IMR-90 (cell line): ENCODE results near the gene CWC15. TPM values are rescaled to one million over a fixed set of nuclear protein-coding genes. Genes with fewer than 3 reads are reported as not detected.

Source experiments
- ATAC-seq: fragments of 200-7000 bp; cut with Tn5 transposase; 2 replicates; pipeline ENCODE4 v1.9.1; 2020; ENCODE audit warnings: low read depth, mild to moderate bottlenecking, moderate library complexity
- BruUV-seq: library from RNA; stranded (reverse); fragments of 400-500 nt; replicated peaks from 2 replicates; lab custom pipeline; 2021; lab: Mats Ljungman, UMichigan
- CTCF ChIA-PET: fragments of 300-600 bp; formaldehyde crosslinking; extraction: SDS; loops from one replicate; lab custom pipeline; 2021; ENCODE audit warnings: antibody characterized with exemption; lab: Yijun Ruan, JAX
- POLR2A ChIA-PET: fragments of 300-600 bp; sonication (Branson Sonifier 250); formaldehyde crosslinking; loops from one replicate; lab custom pipeline; 2022; ENCODE audit warnings: antibody characterized with exemption; ENCODE audit not compliant: unreplicated experiment; lab: Charles Lee
- DNase-seq: peaks from one replicate; pipeline ENCODE4 v3.0.0; 2013
- H2AFZ ChIP-seq: replicated peaks from 2 replicates; pipeline ENCODE3; 2013; ENCODE audit warnings: low read length, mild to moderate bottlenecking; ENCODE audit not compliant: poor library complexity
- H2AK5ac ChIP-seq: 2 replicates; pipeline ENCODE4 v1.6.1; 2013; ENCODE audit warnings: low read depth, low read length, inconsistent platforms
- H2AK9ac ChIP-seq: replicated peaks from 2 replicates; pipeline ENCODE3; 2013; ENCODE audit warnings: mild to moderate bottlenecking, low read depth, low read length, moderate library complexity; ENCODE audit not compliant: poor library complexity
- H2BK120ac ChIP-seq: 2 replicates; pipeline ENCODE4 v1.6.1; 2013; ENCODE audit warnings: low read depth, low read length, inconsistent platforms
- H2BK15ac ChIP-seq: 3 replicates; pipeline ENCODE4 v1.6.1; 2013; ENCODE audit warnings: low read depth, low read length, inconsistent platforms
- H2BK20ac ChIP-seq: 2 replicates; pipeline ENCODE4 v1.6.1; 2013; ENCODE audit warnings: low read depth, mild to moderate bottlenecking, inconsistent platforms, low read length, moderate library complexity
- H2BK5ac ChIP-seq: 2 replicates; pipeline ENCODE4 v1.6.1; 2013; ENCODE audit warnings: mild to moderate bottlenecking, low read depth, low read length, inconsistent platforms; ENCODE audit not compliant: poor library complexity, severe bottlenecking
- H3K14ac ChIP-seq: replicated peaks from 2 replicates; pipeline ENCODE4 v1.6.1; 2013; ENCODE audit warnings: low read depth, low read length, inconsistent platforms
- H3K18ac ChIP-seq: 2 replicates; pipeline ENCODE4 v1.6.1; 2013; ENCODE audit warnings: low read depth, low read length, control low read depth
- H3K23ac ChIP-seq: 2 replicates; pipeline ENCODE4 v1.6.1; 2013; ENCODE audit warnings: low read depth, low read length, inconsistent platforms
- H3K27ac ChIP-seq: 2 replicates; pipeline ENCODE4 v1.5.1; 2013; ENCODE audit warnings: mild to moderate bottlenecking, control low read depth, low read length; ENCODE audit not compliant: insufficient read depth
- H3K27me3 ChIP-seq: 2 replicates; pipeline ENCODE4 v1.6.1; 2013; ENCODE audit warnings: low read length; ENCODE audit not compliant: control insufficient read depth, insufficient read depth
- H3K36me3 ChIP-seq: 2 replicates; pipeline ENCODE4 v1.6.1; 2013; ENCODE audit warnings: low read length, mixed read lengths; ENCODE audit not compliant: control insufficient read depth, insufficient read depth
- H3K4ac ChIP-seq: 2 replicates; pipeline ENCODE4 v1.6.1; 2013; ENCODE audit warnings: low read depth, low read length, inconsistent platforms
- H3K4me1 ChIP-seq: 2 replicates; pipeline ENCODE4 v1.6.1; 2013; ENCODE audit warnings: low read length, mixed read lengths; ENCODE audit not compliant: control insufficient read depth, insufficient read depth
- H3K4me2 ChIP-seq: 2 replicates; pipeline ENCODE4 v1.6.1; 2013; ENCODE audit warnings: low read depth, mild to moderate bottlenecking, control low read depth, low read length, moderate library complexity
- H3K4me3 ChIP-seq: 2 replicates; pipeline ENCODE4 v1.5.1; 2013; ENCODE audit warnings: low read depth, mild to moderate bottlenecking, control low read depth, low read length, moderate library complexity; ENCODE audit not compliant: insufficient read depth
- H3K56ac ChIP-seq: 2 replicates; pipeline ENCODE4 v1.6.1; 2013; ENCODE audit warnings: low read length, inconsistent platforms; ENCODE audit not compliant: insufficient read depth; ENCODE audit errors: extremely low read depth
- H3K79me1 ChIP-seq, 2 experiments: 2 replicates each; pipeline ENCODE4 v1.6.1; 2013; ENCODE audit warnings: low read length in 2 of 2, inconsistent platforms in 1 of 2, low read depth in 1 of 2
- H3K9ac ChIP-seq: 2 replicates; pipeline ENCODE4 v1.6.1; 2013; ENCODE audit warnings: low read depth, low read length, control low read depth
- H3K9me1 ChIP-seq: 2 replicates; pipeline ENCODE4 v1.6.1; 2013; ENCODE audit warnings: low read length, inconsistent platforms; ENCODE audit not compliant: insufficient read depth
- H3K9me3 ChIP-seq: 2 replicates; pipeline ENCODE4 v1.6.1; 2013; ENCODE audit warnings: low read length; ENCODE audit not compliant: control insufficient read depth, insufficient read depth
- H4K20me1 ChIP-seq: 2 replicates; pipeline ENCODE4 v1.6.1; 2013; ENCODE audit warnings: low read length, inconsistent platforms; ENCODE audit not compliant: insufficient read depth
- H4K5ac ChIP-seq: 2 replicates; pipeline ENCODE4 v1.6.1; 2013; ENCODE audit warnings: mild to moderate bottlenecking, low read depth, low read length, control low read depth
- H4K8ac ChIP-seq, 2 experiments: 2 replicates each; pipeline ENCODE4 v1.6.1; 2013; ENCODE audit warnings: low read depth in 2 of 2, low read length in 2 of 2, control low read depth in 1 of 2, inconsistent platforms in 1 of 2
- H4K91ac ChIP-seq: 2 replicates; pipeline ENCODE4 v1.6.1; 2013; ENCODE audit warnings: low read depth, low read length, inconsistent platforms; ENCODE audit not compliant: insufficient read depth
- BHLHE40 ChIP-seq: fragments of 150-350 bp; IDR thresholded peaks from 2 replicates; pipeline ENCODE4 v1.6.1; 2016; ENCODE audit warnings: mild to moderate bottlenecking, low read depth, low read length
- CEBPB ChIP-seq: IDR thresholded peaks from 2 replicates; pipeline ENCODE4 v1.6.1; 2012; ENCODE audit warnings: low read depth, low read length, improper control_type of control experiment
- CTCF ChIP-seq: conservative IDR thresholded peaks from 2 replicates; pipeline ENCODE4 v1.5.1; 2012; ENCODE audit warnings: mild to moderate bottlenecking, low read depth, low read length, improper control_type of control experiment
- ELK1 ChIP-seq: fragments of 150-350 bp; IDR thresholded peaks from 2 replicates; pipeline ENCODE4 v1.6.1; 2016; ENCODE audit warnings: low read depth, mild to moderate bottlenecking, low read length, moderate library complexity, borderline replicate concordance
- FOS ChIP-seq: fragments of 150-350 bp; IDR thresholded peaks from 2 replicates; pipeline ENCODE4 v1.6.1; 2016; ENCODE audit warnings: low read depth, low read length
- MAFK ChIP-seq: IDR thresholded peaks from 2 replicates; pipeline ENCODE4 v1.6.1; 2012; ENCODE audit warnings: low read depth, low read length, improper control_type of control experiment
- MAZ ChIP-seq: IDR thresholded peaks from 2 replicates; pipeline ENCODE4 v1.6.1; 2012; ENCODE audit warnings: low read depth, mild to moderate bottlenecking, low read length, improper control_type of control experiment, moderate library complexity, borderline replicate concordance
- MXI1 ChIP-seq: IDR thresholded peaks from 2 replicates; pipeline ENCODE4 v1.6.1; 2012; ENCODE audit warnings: low read depth, mild to moderate bottlenecking, low read length, moderate library complexity, borderline replicate concordance
- NFE2L2 ChIP-seq: fragments of 150-350 bp; IDR thresholded peaks from 2 replicates; pipeline ENCODE4 v1.6.1; 2016; ENCODE audit warnings: low read depth, mild to moderate bottlenecking, low read length
- POLR2A ChIP-seq: IDR thresholded peaks from 2 replicates; pipeline ENCODE4 v1.6.1; 2012; ENCODE audit warnings: mild to moderate bottlenecking, low read depth, low read length
- RCOR1 ChIP-seq: IDR thresholded peaks from 2 replicates; pipeline ENCODE4 v1.6.1; 2012; ENCODE audit warnings: mild to moderate bottlenecking, low read length, improper control_type of control experiment; ENCODE audit not compliant: insufficient replicate concordance
- RFX5 ChIP-seq: IDR thresholded peaks from 2 replicates; pipeline ENCODE4 v1.8.0; 2012; ENCODE audit warnings: low read depth, mild to moderate bottlenecking, low read length, moderate library complexity
- SMC3 ChIP-seq: fragments of 150-350 bp; IDR thresholded peaks from 2 replicates; pipeline ENCODE4 v1.6.1; 2016; ENCODE audit warnings: low read depth, mild to moderate bottlenecking, antibody characterized with exemption, low read length, moderate library complexity
- USF2 ChIP-seq: fragments of 150-350 bp; IDR thresholded peaks from 2 replicates; pipeline ENCODE4 v1.6.1; 2017; ENCODE audit warnings: mild to moderate bottlenecking, antibody characterized with exemption, low read length, low read depth
- WGBS, 2 experiments: methylation state at CpG; one replicate each; pipeline versions ENCODE4 v1.1.5 to v1.1.7; 2013; ENCODE audit warnings: missing lambda C conversion rate in 2 of 2; ENCODE audit not compliant: insufficient read length in 1 of 2; ENCODE audit errors: extremely low coverage in 2 of 2; 5-methylcytosine and 5-hydroxymethylcytosine counted together
- dilution Hi-C: fragments of 300-500 bp; cut with HindIII; formaldehyde crosslinking; loops from one replicate; pipeline ENCODE4 v1.14.3; 2018; ENCODE audit warnings: low sequenced_read_pairs; ENCODE audit not compliant: unreplicated experiment
- in situ Hi-C: fragments of 300-500 bp; cut with MboI; formaldehyde crosslinking; loops from 3 replicates; pipeline ENCODE4 v1.14.3; 2019; ENCODE audit warnings: low sequenced_read_pairs, inconsistent platforms, mixed read lengths
- intact Hi-C: fragments of 100-400 bp; cut with micrococcal nuclease; formaldehyde crosslinking; loops from 2 replicates; pipeline ENCODE4 v1.10.0; 2022
- polyA plus RNA-seq, 3 experiments: library from polyadenylated mRNA; depleted of rRNA; stranded (reverse); fragments of >200 nt; gene quantifications; 2 replicates each; pipeline ENCODE4 v1.2.3, GENCODE V29; 2012; ENCODE audit warnings: low replicate concordance in 1 of 3
- total RNA-seq: library from RNA; depleted of rRNA; stranded (reverse); fragments of >200 nt; gene quantifications from 2 replicates; pipeline ENCODE4 v1.2.3, GENCODE V29; 2012

Gene CWC15
- total and polyA plus RNA-seq, 2 of the 4 experiments (the other 2 are of a cell fraction) = 38.4 to 48.6 TPM

- Histone ChIP-seq H2AK5ac (peak overlapping the region; percentile 52), H4K91ac (peak overlapping the region; percentile 23; the same call in 1 of the 2 replicates), H3K27me3 (no peaks in the 10 kb centered on the region), H3K79me1 (0 out of 4 replicates have a peak, but pooled peaks cover 0 to 11% of the 10 kb centered on the region in 2 experiments), H2BK5ac (no peak overlapping the region), H3K9me3 (no peaks in the 10 kb centered on the region), H3K36me3 (no peaks in the 10 kb centered on the region), H3K56ac (no peak overlapping the region), H3K9ac (no peak overlapping the region), H3K9me1 (peaks cover 27% of the 10 kb centered on the region), H3K4me2 (no peak overlapping the region), H3K18ac (no peak overlapping the region; the same call in 1 of the 2 replicates), H4K5ac (no peak overlapping the region; the same call in 1 of the 2 replicates), H4K8ac (peak overlapping the region in 1 of 2 experiments; percentile 10; a peak in 1 of 4 replicates), H4K20me1 (no peaks in the 10 kb centered on the region), H3K4me3 (no peak overlapping the region), H3K4me1 (peaks cover 26% of the 10 kb centered on the region), H3K23ac (no peak overlapping the region), H3K27ac (0 out of 2 replicates have a peak overlapping the region, but pooled peaks have one; percentile 11), H2BK15ac (peak overlapping the region; percentile 68; the same call in 2 of the 3 replicates), H2AK9ac (no peak overlapping the region), H2AFZ (peak overlapping the region; percentile 4), H3K4ac (peak overlapping the region; percentile 31), H2BK120ac (no peak overlapping the region), H3K14ac (0 out of 2 replicates have a peak overlapping the region, but pooled peaks have one; percentile 0), H2BK20ac (no peak overlapping the region)
- dilution Hi-C loops (no loop called here), intact Hi-C loops (no loop called here), in situ Hi-C loops (no loop called here)
- BruUV-seq = no TSS peak
- no peak for ATAC-seq
- 100% methylated on average over 1 of the region's 5 CpGs; no CpG with 5 or more reads in 1 of the 2 experiments for WGBS, 2 experiments
- no peak for DNase-seq
- ChIA-PET POLR2A (no interaction called here), CTCF (interaction anchor here (1.3 kb wide), 1 partner anchor 11 kb away, joined by 4 read pairs; no protein-coding TSS in a partner anchor)
- TF ChIP-seq BHLHE40 (no peak), CTCF (no peak), MXI1 (no peak), NFE2L2 (no peak), USF2 (no peak), FOS (no peak), RCOR1 (no peak), SMC3 (no peak), MAZ (no peak), CEBPB (no peak), RFX5 (no peak), MAFK (no peak), POLR2A (no peak), ELK1 (no peak)
Measured at GRCh38 chr11:94922321-94923003, 50.9 kb downstream of the CWC15 start.
